ENCODE results near the gene THAP8. TPM values are rescaled to one million over a fixed set of nuclear protein-coding genes. Genes with fewer than 3 reads are reported as not detected.

The THAP8 gene
- polyA plus RNA-seq, 2 of the 4 experiments (the other 2 are of a cell fraction): 3.1 to 7.5 TPM

DNA sequence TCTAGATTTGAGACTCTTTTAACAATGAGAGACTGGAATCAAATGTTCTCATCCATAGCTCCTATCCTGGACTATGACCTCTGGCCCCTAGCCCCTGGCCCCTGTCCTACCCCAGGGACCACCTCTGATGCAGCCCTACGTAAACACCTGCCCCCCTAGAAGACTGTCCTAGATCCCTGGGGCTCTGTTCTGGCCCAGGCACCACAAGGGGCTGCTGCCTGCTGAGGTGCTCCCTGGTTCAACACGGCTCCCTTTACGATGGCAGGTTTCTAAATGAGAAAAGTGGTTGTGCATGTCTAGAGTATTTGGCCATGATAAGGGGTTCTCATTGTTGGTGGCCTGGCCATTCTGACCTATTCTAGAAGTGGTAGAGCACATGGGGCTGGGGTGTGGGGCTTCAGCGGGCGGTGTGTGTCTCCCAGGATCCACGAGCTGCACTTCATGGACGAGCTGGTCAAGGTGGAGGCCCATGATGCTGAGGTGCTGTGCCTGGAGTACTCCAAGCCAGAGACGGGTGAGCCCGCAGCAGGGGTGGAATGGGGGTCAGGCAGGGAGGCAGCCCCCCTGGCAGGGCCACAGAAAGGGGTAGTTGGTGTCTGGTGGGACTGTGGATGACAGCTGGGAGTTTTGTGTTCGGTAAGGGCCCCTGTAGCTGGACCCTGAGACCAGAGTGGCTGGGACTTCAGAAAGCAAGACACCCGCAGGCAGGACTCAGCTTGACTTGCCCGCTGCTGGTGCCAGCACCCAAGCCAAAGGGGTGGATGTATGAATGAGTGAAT, 30.3 kb upstream of the THAP8 start (continued):
- TF ChIP-seq REST (IDR thresholded peaks at IDR 0.05): no peak

GRCh38 chr19:36082916-36083315, 28.8 kb upstream of the THAP8 start:
- TF ChIP-seq BHLHE40 (IDR thresholded peaks at IDR 0.05; ENCODE audit: low read depth, low read length): no peak
- TF ChIP-seq POLR2AphosphoS2 (conservative IDR thresholded peaks at IDR 0.05; ENCODE audit: low read length): no peak
- TF ChIP-seq SREBF2 (IDR thresholded peaks at IDR 0.05): no peak
- no peak for TF ChIP-seq KDM1A (IDR thresholded peaks at IDR 0.05; ENCODE audit: low read depth)
- TF ChIP-seq CBX2 (IDR thresholded peaks at IDR 0.05; ENCODE audit: borderline replicate concordance, low read depth): no peak
- TF ChIP-seq ZSCAN20 (CRISPR knock-in tag; IDR thresholded peaks at IDR 0.05): no peak
- ATAC-seq (no peak; a peak in 1 of 6 replicates), DNase-seq (ENCODE audit: low read depth in 1 of 2, low spot score in 1 of 2) (no peak), FAIRE-seq (no peak)
- Histone ChIP-seq H3K27ac (no peak overlapping the region), H3K4me3 (no peak overlapping the region), H3K4me1 (0 out of 3 replicates have a peak, but pooled peaks cover 5% of the 10 kb centered on the region), H3K4me2 (no peak overlapping the region), H3K9me3 (no peaks in the 10 kb centered on the region)
- POLR2A ChIA-PET: interaction anchor here (1.2 to 1.4 kb wide), 2 partner anchors 29 to 32 kb away, joined by 3 to 4 read pairs; partner anchors contain the start of genes POLR2I, THAP8 and WDR62
- CTCF ChIA-PET: interaction anchor here (1.2 to 2.6 kb wide), 10 partner anchors 9 to 152 kb away, joined by 3 to 11 read pairs (median 4); no protein-coding TSS in a partner anchor
- 93% methylated on average over 13 of the region's 13 CpGs for WGBS (ENCODE audit: missing lambda C conversion rate)

DNA sequence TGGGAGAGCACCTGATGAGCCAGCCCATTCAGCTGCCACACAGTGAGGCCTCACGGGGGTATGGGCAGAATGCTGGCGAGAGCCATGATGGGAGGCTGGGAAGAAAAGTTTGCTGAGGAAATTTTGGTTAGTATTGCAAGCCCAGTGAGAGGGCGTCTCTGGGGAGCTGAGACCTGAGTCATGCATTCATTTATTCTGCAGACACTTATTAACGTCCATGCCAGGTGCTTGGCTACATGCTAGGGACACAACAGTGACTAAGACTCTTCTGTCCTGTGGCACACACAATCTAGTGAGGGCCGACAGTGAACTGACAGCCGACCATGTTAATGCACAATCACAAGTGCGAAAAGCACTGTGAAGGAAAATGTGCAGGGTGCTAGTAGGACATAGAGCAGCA, 27.8 kb upstream of the THAP8 start:
- FAIRE-seq (no peak), DNase-seq (ENCODE audit: low read depth in 1 of 2, low spot score in 1 of 2) (no peak), ATAC-seq (no peak)
- Histone ChIP-seq H3K4me1 (0 out of 3 replicates have a peak, but pooled peaks cover 5% of the 10 kb centered on the region), H3K9me3 (no peaks in the 10 kb centered on the region), H3K4me2 (no peak overlapping the region), H3K27ac (no peak overlapping the region), H3K4me3 (no peak overlapping the region)
- WGBS (ENCODE audit: missing lambda C conversion rate): 83% methylated on average over 7 of the region's 7 CpGs
- CTCF ChIA-PET: interaction anchor here (0.5 to 2.3 kb wide), 6 partner anchors 8 to 481 kb away, joined by 3 to 8 read pairs (median 4); no protein-coding TSS in a partner anchor
- POLR2A ChIA-PET: interaction anchor here (0.7 kb wide), 1 partner anchor 33 kb away, joined by 3 read pairs; the partner anchor contains the start of gene POLR2I
- TF ChIP-seq CBX8 (IDR thresholded peaks at IDR 0.05): no peak
- TF ChIP-seq KDM5A (IDR thresholded peaks at IDR 0.05): no peak
- no peak for TF ChIP-seq MAFK (IDR thresholded peaks at IDR 0.05; ENCODE audit: partially characterized antibody)
- no peak for TF ChIP-seq HDAC2 (IDR thresholded peaks at IDR 0.05)
- no peak for TF ChIP-seq CBX2 (IDR thresholded peaks at IDR 0.05; ENCODE audit: borderline replicate concordance, low read depth)
- no peak for TF ChIP-seq MAZ (IDR thresholded peaks at IDR 0.05; ENCODE audit: borderline replicate concordance, low read depth, low read length)
- TF ChIP-seq SMC3 (IDR thresholded peaks at IDR 0.05): no peak
- no peak for TF ChIP-seq RCOR1 (IDR thresholded peaks at IDR 0.05; ENCODE audit: low read depth, low read length)
- no peak for TF ChIP-seq RFX5 (IDR thresholded peaks at IDR 0.05)
- TF ChIP-seq, protein P1, sequence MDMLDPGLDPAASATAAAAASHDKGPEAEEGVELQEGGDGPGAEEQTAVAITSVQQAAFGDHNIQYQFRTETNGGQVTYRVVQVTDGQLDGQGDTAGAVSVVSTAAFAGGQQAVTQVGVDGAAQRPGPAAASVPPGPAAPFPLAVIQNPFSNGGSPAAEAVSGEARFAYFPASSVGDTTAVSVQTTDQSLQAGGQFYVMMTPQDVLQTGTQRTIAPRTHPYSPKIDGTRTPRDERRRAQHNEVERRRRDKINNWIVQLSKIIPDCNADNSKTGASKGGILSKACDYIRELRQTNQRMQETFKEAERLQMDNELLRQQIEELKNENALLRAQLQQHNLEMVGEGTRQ (IDR thresholded peaks at IDR 0.05): no peak
- no peak for TF ChIP-seq CHD4 (IDR thresholded peaks at IDR 0.05; ENCODE audit: borderline replicate concordance)
- no peak for TF ChIP-seq HOXA7 (CRISPR knock-in tag; IDR thresholded peaks at IDR 0.05)
- no peak for TF ChIP-seq MYC (IDR thresholded peaks at IDR 0.05; ENCODE audit: borderline replicate concordance, low read length)
- TF ChIP-seq GATA3 (IDR thresholded peaks at IDR 0.05; ENCODE audit: borderline replicate concordance): no peak
- TF ChIP-seq TP53 (CRISPR knock-in tag; IDR thresholded peaks at IDR 0.05): no peak
- no peak for TF ChIP-seq BHLHE40 (IDR thresholded peaks at IDR 0.05; ENCODE audit: low read depth, low read length)

Measured in A549 (cell line).